Measurements from ENCODE around the gene CYP4F11.
"Not testable (repeated sequence)": the region's sequence is repeated elsewhere in the genome, so short reads cannot be mapped to it uniquely, and the experiment has no call there.

DNA sequence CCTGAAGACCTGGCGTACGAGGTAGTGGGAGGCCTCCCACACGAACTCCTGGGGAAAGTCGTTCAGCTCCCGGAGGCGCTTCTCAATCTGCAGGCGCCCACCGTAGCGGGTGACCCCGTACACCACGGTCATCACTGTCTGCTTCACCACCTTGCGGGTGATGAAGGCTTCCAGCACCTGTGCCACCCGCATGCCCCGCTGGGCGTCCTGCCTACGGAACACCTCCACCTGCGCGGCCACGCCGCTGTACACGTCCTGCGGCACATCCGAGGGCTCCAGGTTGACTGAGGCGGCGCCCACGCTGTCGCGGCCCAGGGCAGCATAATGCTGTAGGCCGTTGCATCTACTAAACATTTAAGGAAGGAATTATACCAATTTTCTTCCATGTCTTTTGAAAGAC lies 31.4 kb downstream of the CYP4F11 start:
- TF ChIP-seq POLR2A (IDR thresholded peaks at IDR 0.05; ENCODE audit: low read length); GATA1 (IDR thresholded peaks at IDR 0.05; ENCODE audit: low read depth, low read length): not testable (repeated sequence)
